Osteoblast (primary cell): ENCODE data around the gene CRYBB2. TPM values are rescaled to one million over a fixed set of nuclear protein-coding genes. Genes with fewer than 3 reads are reported as not detected.

Experiments
- DNase-seq: peaks from one replicate; pipeline ENCODE4 v3.0.0; 2011; ENCODE audit warnings: low spot score, mixed read lengths; ENCODE audit not compliant: insufficient read length; ENCODE audit errors: missing footprints
- H2AFZ ChIP-seq: 2 replicates; pipeline ENCODE4 v1.6.0; 2011; ENCODE audit warnings: mild to moderate bottlenecking, low read length
- H3K27ac ChIP-seq: 2 replicates; pipeline ENCODE4 v1.5.1; 2011; ENCODE audit warnings: mild to moderate bottlenecking, low read depth, low read length, moderate library complexity
- H3K27me3 ChIP-seq: 2 replicates; pipeline ENCODE4 v1.6.0; 2012; ENCODE audit warnings: mild to moderate bottlenecking, control low read depth, inconsistent platforms, low read length, moderate library complexity; ENCODE audit not compliant: insufficient read depth
- H3K36me3 ChIP-seq: 2 replicates; pipeline ENCODE4 v1.5.1; 2011; ENCODE audit warnings: mild to moderate bottlenecking, low read length, control low read depth, moderate library complexity; ENCODE audit not compliant: insufficient read depth
- H3K4me1 ChIP-seq: 2 replicates; pipeline ENCODE4 v1.5.1; 2011; ENCODE audit warnings: mild to moderate bottlenecking, low read length, control low read depth, moderate library complexity; ENCODE audit not compliant: insufficient read depth
- H3K4me2 ChIP-seq: 2 replicates; pipeline ENCODE4 v1.6.0; 2011; ENCODE audit warnings: mild to moderate bottlenecking, low read length; ENCODE audit not compliant: insufficient read depth
- H3K4me3 ChIP-seq: fragments of 200-600 bp; sonication (generic); 3 replicates; pipeline ENCODE4 v1.5.1; 2012; ENCODE audit warnings: mild to moderate bottlenecking, low read length, inconsistent platforms; ENCODE audit not compliant: insufficient read depth
- H3K79me2 ChIP-seq: 2 replicates; pipeline ENCODE4 v1.6.0; 2012; ENCODE audit warnings: mild to moderate bottlenecking, low read length, control low read depth, inconsistent platforms; ENCODE audit not compliant: insufficient read depth
- H3K9me3 ChIP-seq: 2 replicates; pipeline ENCODE4 v1.5.1; 2011; ENCODE audit warnings: low read depth, low read length, control low read depth
- H4K20me1 ChIP-seq: 2 replicates; pipeline ENCODE4 v1.6.0; 2012; ENCODE audit warnings: mild to moderate bottlenecking, low read length, control low read depth; ENCODE audit not compliant: insufficient read depth
- total RNA-seq: library from RNA; depleted of rRNA; stranded (reverse); fragments of >200 nt; gene quantifications from 2 replicates; pipeline ENCODE4 v1.2.3, GENCODE V29; 2012
- TF ChIP-seq, protein P1 (sequence below): IDR thresholded peaks from 2 replicates; pipeline ENCODE4 v1.5.1; 2011; ENCODE audit warnings: mild to moderate bottlenecking, low read depth, low read length, moderate library complexity; ENCODE audit errors: extremely low read depth

CRYBB2 gene
- total RNA-seq, 1 donor = not detected

DNA sequence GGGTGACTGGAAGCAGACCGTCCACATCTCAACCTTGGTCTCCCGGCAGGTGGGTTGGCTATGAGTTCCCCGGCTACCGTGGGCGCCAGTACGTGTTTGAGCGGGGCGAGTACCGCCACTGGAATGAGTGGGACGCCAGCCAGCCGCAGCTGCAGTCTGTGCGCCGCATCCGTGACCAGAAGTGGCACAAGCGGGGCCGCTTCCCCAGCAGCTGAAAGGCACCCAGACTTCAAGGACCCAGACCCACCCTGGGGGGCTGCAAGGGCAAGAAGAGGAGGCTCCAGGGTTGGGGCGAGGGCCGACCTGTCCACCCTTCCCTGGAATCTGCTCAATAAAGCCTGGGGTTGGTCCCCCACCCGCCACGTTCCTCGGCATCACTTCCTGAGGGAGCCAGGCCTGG lies 12.4 kb upstream of the CRYBB2 start:
- H4K20me1 ChIP-seq = no peaks in the 10 kb centered on the region
- H3K9me3 ChIP-seq = no peaks in the 10 kb centered on the region
- no peak overlapping the region for H3K27ac ChIP-seq
- no peak overlapping the region for H2AFZ ChIP-seq
- H3K4me3 ChIP-seq = no peak overlapping the region
- no peaks in the 10 kb centered on the region for H3K79me2 ChIP-seq
- TF ChIP-seq, protein P1, sequence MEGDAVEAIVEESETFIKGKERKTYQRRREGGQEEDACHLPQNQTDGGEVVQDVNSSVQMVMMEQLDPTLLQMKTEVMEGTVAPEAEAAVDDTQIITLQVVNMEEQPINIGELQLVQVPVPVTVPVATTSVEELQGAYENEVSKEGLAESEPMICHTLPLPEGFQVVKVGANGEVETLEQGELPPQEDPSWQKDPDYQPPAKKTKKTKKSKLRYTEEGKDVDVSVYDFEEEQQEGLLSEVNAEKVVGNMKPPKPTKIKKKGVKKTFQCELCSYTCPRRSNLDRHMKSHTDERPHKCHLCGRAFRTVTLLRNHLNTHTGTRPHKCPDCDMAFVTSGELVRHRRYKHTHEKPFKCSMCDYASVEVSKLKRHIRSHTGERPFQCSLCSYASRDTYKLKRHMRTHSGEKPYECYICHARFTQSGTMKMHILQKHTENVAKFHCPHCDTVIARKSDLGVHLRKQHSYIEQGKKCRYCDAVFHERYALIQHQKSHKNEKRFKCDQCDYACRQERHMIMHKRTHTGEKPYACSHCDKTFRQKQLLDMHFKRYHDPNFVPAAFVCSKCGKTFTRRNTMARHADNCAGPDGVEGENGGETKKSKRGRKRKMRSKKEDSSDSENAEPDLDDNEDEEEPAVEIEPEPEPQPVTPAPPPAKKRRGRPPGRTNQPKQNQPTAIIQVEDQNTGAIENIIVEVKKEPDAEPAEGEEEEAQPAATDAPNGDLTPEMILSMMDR = no peak
- H3K27me3 ChIP-seq = no peaks in the 10 kb centered on the region
- H3K4me1 ChIP-seq = no peaks in the 10 kb centered on the region
- H3K36me3 ChIP-seq = no peaks in the 10 kb centered on the region
- no peak overlapping the region for H3K4me2 ChIP-seq
- DNase-seq = no peak

DNA sequence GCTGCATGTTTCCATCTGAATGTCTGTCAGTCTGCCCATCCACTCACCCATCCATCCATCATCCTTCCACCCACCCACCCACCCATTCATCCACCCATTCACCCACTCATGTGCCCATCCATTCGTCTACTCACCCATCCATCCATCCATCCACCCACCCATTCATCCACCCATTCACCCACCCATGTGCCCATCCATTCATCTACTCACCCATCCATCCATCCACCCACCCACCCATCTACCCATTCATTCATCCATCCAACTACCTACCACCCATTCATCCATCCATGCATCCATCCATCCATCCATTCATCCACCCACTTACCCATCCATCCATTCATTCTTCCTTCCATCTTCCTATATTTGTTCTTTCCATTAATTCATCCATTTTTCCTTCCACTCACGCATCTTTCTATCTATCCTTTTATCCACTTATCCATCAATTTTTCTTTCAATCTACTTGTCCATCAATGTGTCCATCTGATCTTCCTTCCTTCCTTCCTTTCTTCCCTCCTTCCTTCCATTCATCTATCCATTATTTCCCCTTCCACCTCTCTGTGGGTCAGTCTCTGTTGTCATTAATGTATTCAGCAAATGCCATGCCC lies 11.8 kb upstream of the CRYBB2 start:
- Histone ChIP-seq H4K20me1 (no peaks in the 10 kb centered on the region), H3K36me3 (no peaks in the 10 kb centered on the region), H3K4me2 (no peak overlapping the region), H3K4me1 (no peaks in the 10 kb centered on the region), H3K4me3 (no peak overlapping the region), H3K9me3 (no peaks in the 10 kb centered on the region), H3K79me2 (no peaks in the 10 kb centered on the region), H3K27ac (no peak overlapping the region), H2AFZ (no peak overlapping the region), H3K27me3 (no peaks in the 10 kb centered on the region)
- TF ChIP-seq, protein P1 = no peak
- no peak for DNase-seq

DNA sequence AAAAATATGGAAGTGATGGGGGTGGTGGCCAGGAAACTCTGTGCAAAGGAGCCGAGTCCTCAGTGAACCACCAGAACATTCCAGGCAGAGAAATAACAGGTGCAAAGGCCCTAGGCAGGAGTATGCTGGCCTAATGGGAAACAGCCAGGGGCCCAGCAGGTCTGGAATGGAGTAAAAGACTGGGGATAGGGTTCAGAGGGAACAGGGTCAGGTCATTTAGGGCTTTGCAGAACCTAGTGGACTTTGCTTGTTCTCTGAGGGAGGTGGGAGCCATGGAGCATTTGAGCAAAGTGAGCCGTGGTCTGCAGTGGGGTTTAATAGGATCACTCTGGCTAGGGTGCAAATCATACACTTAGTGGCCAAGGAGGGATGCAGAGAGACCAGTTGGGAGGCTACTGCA lies 11.1 kb upstream of the CRYBB2 start:
- TF ChIP-seq, protein P1 = no peak
- Histone ChIP-seq H2AFZ (no peak overlapping the region), H3K4me3 (no peak overlapping the region), H3K9me3 (no peaks in the 10 kb centered on the region), H4K20me1 (no peaks in the 10 kb centered on the region), H3K4me2 (no peak overlapping the region), H3K27ac (no peak overlapping the region), H3K4me1 (no peaks in the 10 kb centered on the region), H3K36me3 (no peaks in the 10 kb centered on the region), H3K27me3 (no peaks in the 10 kb centered on the region), H3K79me2 (no peaks in the 10 kb centered on the region)
- DNase-seq = no peak

DNA sequence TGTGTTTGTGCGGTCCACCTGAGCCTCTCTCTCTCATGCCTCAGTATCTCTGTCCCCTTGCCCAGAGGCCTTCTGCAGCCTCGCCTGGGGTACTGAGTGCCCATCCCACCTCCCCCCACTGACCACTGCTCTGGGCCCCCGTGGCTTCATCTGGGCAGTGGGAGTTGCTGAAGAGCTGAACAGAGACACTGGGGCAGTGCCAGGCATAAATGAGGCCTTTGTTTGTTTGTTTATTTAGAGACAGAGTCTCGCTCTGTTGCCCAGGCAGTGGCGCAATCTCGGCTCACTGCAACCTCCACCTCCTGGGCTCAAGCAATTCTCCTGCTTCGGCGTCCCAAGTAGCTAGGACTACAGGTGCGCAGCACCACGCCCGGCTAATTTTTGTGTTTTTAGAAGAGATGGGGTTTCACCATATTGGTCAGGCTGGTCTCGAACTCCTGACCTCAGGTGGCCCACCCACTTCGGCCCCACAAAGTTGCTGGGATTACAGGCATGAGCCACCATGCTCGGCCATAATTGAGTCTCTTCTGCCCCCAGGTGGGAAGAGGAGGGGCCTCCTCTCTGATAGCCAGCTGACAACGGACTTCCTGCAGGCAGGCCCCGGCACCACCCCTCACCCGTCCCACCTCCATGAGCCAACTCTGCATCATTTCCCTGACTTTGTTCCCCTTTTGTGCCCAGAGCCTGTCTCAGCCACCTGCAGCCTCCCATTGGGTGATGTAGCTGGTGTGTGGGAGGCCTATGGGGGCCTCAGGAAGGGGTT lies 10.5 kb upstream of the CRYBB2 start:
- Histone ChIP-seq H3K36me3 (no peaks in the 10 kb centered on the region), H4K20me1 (no peaks in the 10 kb centered on the region), H3K4me3 (no peak overlapping the region), H3K27me3 (no peaks in the 10 kb centered on the region), H3K79me2 (no peaks in the 10 kb centered on the region), H3K4me2 (no peak overlapping the region), H3K9me3 (no peaks in the 10 kb centered on the region), H2AFZ (no peak overlapping the region), H3K4me1 (no peaks in the 10 kb centered on the region), H3K27ac (no peak overlapping the region)
- no peak for DNase-seq
- TF ChIP-seq, protein P1 = no peak
